Measurements from ENCODE around the gene SCLT1.

DNA sequence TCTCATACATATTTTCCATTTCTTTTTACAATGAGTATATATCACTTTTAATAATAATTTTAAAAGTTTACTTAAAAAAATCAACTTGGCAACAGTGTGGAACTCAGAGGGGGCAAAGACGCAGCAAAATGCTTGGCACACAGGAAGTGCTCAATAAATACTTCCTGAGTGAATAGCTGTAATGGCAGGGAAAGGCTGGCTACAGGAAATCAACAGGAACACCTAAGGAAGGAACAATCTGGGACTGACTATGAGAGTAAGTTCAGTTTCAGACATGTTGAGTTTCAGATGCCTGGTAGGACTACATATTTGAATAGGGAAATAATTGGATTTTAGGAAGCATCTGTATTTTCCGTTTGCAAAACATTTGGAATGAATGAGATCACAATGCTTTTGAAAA is 137.6 kb downstream of the SCLT1 start:
- no peak for TF ChIP-seq POLR2A (IDR thresholded peaks at IDR 0.05)
- TF ChIP-seq, protein P1, sequence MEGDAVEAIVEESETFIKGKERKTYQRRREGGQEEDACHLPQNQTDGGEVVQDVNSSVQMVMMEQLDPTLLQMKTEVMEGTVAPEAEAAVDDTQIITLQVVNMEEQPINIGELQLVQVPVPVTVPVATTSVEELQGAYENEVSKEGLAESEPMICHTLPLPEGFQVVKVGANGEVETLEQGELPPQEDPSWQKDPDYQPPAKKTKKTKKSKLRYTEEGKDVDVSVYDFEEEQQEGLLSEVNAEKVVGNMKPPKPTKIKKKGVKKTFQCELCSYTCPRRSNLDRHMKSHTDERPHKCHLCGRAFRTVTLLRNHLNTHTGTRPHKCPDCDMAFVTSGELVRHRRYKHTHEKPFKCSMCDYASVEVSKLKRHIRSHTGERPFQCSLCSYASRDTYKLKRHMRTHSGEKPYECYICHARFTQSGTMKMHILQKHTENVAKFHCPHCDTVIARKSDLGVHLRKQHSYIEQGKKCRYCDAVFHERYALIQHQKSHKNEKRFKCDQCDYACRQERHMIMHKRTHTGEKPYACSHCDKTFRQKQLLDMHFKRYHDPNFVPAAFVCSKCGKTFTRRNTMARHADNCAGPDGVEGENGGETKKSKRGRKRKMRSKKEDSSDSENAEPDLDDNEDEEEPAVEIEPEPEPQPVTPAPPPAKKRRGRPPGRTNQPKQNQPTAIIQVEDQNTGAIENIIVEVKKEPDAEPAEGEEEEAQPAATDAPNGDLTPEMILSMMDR (IDR thresholded peaks at IDR 0.05): no peak
